ENCODE data around the gene CEP112. TPM values are rescaled to one million over a fixed set of nuclear protein-coding genes. Genes with fewer than 3 reads are reported as not detected.
"Not testable (repeated sequence)": the region's sequence is repeated elsewhere in the genome, so short reads cannot be mapped to it uniquely, and the experiment has no call there.

The CEP112 gene
- total and polyA plus RNA-seq, 2 of the 8 experiments (the other 6 are each of a cell fraction or from before 2014, with no cell fraction given) = 0.62 to 3.1 TPM

GRCh38 chr17:66155055-66155454 lies 36.9 kb downstream of the CEP112 start:
- H4K91ac ChIP-seq (replicated peaks; ENCODE audit: insufficient read length, low read length); H3K79me1 ChIP-seq (ENCODE audit: low read depth, low read length); H3K27ac ChIP-seq (ENCODE audit: low read depth, low read length); H3K4me2 ChIP-seq (ENCODE audit: insufficient read depth in 1 of 2, low read depth in 2 of 2, low read length in 2 of 2); H2AFZ ChIP-seq (ENCODE audit: low read length); H3K4me1 ChIP-seq (replicated peaks in 1 of 4; ENCODE audit: control insufficient read depth in 3 of 4, insufficient read depth in 4 of 4, low read length in 3 of 4); H3K18ac ChIP-seq (ENCODE audit: extremely low read depth, low read length); H2BK15ac ChIP-seq (ENCODE audit: low read length); H3K23me2 ChIP-seq (ENCODE audit: low read depth, low read length); H3K23ac ChIP-seq (ENCODE audit: insufficient read length); H3K9ac ChIP-seq (replicated peaks in 1 of 4; ENCODE audit: extremely low read depth in 1 of 4, low read depth in 3 of 4, low read length in 3 of 4); H2BK5ac ChIP-seq (ENCODE audit: low read depth, low read length); H3K4me3 ChIP-seq (ENCODE audit: extremely low read depth in 1 of 4, insufficient read depth in 2 of 4, low read depth in 3 of 4, low read length in 4 of 4); H4K5ac ChIP-seq (ENCODE audit: insufficient read length, low read depth, low read length); H2BK120ac ChIP-seq (replicated peaks; ENCODE audit: low read depth, low read length); H3K27me3 ChIP-seq (replicated peaks in 1 of 4; ENCODE audit: control insufficient read depth in 3 of 4, extremely low read depth in 1 of 4, insufficient read depth in 3 of 4, low read length in 3 of 4); H2BK20ac ChIP-seq (ENCODE audit: low read length); H3K36me3 ChIP-seq (ENCODE audit: control insufficient read depth in 2 of 4, insufficient read depth in 4 of 4, low read length in 3 of 4); H3K9me3 ChIP-seq (ENCODE audit: insufficient read depth in 2 of 2, low read depth in 1 of 2, low read length in 1 of 2); H3K79me2 ChIP-seq (ENCODE audit: control insufficient read depth in 1 of 2, insufficient read depth in 2 of 2, low read length in 2 of 2); H2AK5ac ChIP-seq (ENCODE audit: low read depth, low read length); H3K14ac ChIP-seq (ENCODE audit: insufficient read length); H3K56ac ChIP-seq (replicated peaks; ENCODE audit: insufficient read length, low read depth, low read length); H2BK12ac ChIP-seq (ENCODE audit: low read depth, low read length); DNase-seq (ENCODE audit: low read depth in 1 of 2, low spot score in 2 of 2); H4K8ac ChIP-seq (ENCODE audit: extremely low read depth, insufficient read depth, low read length); POLR2A ChIA-PET (ENCODE audit: partially characterized antibody); FAIRE-seq; H3K4ac ChIP-seq (replicated peaks; ENCODE audit: insufficient read length, low read depth, low read length); H4K20me1 ChIP-seq (replicated peaks in 1 of 2; ENCODE audit: control insufficient read depth in 1 of 2, insufficient read depth in 2 of 2, low read length in 2 of 2): not testable (repeated sequence)
- CTCF ChIA-PET (ENCODE audit: partially characterized antibody) = interaction anchor here (1.6 kb wide), 1 partner anchor 935 kb away, joined by 3 read pairs; no protein-coding TSS in a partner anchor
- 88% methylated on average over 4 of the region's 4 CpGs; no CpG with 5 or more reads in 1 of the 2 experiments for WGBS, 2 experiments (ENCODE audit: extremely low coverage in 1 of 2, insufficient coverage in 1 of 2, insufficient read length in 1 of 2, insufficient replicate concordance in 2 of 2, low coverage in 1 of 2, low lambda C conversion rate in 2 of 2, missing lambda C conversion rate in 1 of 2)

Measured in H1 (cell line).